ENCODE measurements around the gene NCL.
A peak's percentile ranks its signal among the peaks of the same experiment; 100 is the strongest.
"Not testable (repeated sequence)": the region's sequence is repeated elsewhere in the genome, so short reads cannot be mapped to it uniquely, and the experiment has no call there.

Gene NCL

DNA sequence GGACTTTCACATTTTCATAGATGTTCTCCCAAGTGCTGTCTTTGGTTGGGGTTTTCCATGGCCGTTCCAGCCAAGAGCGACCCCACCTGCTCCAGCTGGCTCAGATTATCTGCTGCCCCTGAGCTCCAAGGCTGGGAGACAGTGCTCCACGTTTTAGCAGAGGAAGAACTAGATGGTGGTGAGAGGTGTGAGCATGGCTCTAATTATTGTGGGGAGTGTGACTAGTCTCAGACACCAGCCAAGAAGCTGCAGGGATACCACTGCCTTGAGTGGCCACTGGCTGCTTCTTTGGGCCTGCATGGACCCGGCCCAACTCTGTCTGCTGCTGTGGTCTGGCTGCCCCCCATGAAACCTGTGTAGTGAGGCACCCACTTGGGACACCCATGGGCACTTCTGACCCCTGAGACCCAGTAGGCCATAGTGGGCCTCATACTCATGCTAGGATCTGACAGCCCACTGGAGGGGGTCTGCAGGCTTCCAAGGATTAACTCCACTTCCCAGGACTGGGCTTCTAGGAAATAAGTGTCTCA, 2.8 kb upstream of the NCL start:
- DNase-seq = no peak

DNA sequence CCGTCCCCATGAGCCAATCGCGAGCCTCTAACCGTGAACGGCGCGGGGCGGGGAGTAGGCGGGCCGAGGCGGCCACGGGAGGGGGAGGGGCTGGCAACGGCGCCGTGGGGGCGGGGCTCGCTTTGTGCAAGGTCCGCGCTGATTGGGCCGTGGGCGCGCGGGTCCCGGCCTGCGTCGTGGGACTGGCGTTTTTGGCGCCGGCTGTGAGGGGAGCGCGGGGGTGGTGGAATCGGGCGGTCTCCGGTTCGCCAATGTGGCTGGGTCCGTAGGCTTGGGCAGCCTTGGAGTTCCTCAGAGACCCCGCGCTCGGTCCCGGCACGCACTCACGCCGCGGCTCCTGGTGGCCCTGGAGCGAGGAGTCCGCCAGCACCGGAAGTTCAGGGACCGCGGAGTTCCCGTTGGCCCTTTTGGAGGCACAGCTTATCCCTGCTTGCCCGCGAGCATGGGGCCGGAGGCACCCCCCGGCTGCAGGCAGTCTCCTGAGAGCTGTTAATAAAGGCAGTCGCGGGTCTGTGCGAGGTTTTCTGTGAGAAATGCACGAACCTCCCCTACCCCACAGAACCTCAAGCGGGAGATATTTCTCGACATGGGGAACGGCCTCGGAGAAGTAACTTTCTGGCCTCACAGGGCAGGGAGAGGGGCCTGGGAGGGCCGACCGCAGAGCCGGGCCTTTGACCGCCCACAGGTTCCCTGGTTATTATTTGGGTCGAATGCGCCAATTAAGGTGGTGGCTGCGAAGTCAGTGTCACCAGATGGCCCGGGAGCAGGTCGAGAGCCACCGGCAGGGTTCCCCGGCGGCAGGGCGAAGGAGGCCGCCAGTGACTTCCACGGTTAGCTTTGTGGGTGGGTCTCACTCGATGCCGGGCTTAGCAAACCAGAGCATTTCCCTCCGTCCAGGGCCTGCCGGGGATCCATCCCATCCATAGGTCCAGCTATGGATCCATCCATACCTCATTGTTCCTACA, 574 bp upstream of the NCL start:
- DNase-seq = peak in 1 of 2 donors; percentile 98

DNA sequence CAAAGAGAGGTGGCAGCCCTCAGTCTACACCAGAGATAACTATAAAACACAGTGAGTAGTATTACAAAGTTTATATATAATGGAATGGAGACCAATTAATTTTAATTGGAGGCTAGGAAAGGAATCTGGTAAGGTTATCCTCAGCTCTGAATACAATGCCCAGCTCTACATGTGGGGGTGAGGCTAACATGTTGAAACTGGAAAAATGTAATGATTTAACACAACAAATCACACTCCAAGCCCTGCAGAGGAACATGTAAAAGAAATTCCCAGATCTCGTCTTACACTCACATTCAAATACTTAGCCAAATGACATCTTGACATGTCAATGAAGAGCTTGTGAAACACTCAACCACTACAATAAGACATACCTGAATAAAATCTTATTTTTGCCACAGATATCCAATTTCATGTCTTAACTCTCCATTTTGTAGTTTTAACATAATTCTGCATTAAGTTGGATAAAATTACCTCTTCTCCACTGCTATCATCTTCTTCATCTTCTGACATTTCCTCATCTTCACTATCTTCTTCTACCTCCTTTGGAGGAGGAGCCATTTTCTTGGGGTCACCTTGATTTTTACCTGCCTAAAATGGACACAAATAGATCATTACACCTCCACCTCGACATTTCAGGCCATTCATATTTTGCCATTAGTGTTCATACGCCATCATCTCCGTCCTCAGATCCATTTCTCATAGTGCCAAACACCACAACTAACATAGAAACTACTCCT, 1.4 kb downstream of the NCL start:
- no peak for DNase-seq

DNA sequence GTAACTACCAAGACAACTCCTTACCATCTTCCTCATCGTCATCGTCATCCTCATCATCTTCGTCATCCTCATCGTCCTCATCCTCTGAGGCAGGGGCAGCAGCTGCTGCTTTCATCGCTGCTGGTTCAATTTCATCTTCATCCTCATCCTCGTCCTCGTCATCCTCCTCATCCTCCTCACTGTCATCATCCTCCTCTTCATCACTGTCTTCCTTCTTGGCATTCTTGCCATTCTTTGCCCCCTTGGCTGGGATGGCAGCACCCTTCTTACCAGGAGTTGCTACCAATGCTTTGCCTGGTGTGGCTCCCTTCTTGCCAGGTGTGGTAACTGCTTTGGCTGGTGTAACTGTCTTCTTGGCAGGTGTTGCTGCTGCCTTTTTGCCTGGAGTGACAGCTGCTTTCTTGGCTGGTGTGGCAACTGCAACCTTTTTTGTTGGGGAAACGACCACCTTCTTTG, 2.7 kb downstream of the NCL start:
- DNase-seq = no peak

DNA sequence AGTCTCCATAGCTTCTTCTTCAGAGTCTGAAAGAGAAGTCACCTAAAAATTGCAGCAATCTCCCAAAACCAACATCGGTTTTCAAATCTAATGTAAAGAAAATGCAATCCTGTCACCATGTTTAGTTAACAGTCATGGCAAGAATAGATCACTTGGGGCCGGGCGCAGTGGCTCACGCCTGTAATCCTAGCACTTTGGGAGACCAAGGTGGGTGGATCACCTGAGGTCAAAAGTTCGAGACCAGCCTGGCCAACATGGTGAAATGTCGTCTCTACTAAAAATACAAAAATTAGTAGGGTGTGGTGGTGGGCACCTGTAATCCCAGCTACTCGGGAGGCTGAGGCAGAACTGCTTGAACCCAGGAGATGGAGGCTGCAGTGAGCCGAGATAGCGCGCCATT, 3.4 kb downstream of the NCL start:
- DNase-seq = not testable (repeated sequence)

DNA sequence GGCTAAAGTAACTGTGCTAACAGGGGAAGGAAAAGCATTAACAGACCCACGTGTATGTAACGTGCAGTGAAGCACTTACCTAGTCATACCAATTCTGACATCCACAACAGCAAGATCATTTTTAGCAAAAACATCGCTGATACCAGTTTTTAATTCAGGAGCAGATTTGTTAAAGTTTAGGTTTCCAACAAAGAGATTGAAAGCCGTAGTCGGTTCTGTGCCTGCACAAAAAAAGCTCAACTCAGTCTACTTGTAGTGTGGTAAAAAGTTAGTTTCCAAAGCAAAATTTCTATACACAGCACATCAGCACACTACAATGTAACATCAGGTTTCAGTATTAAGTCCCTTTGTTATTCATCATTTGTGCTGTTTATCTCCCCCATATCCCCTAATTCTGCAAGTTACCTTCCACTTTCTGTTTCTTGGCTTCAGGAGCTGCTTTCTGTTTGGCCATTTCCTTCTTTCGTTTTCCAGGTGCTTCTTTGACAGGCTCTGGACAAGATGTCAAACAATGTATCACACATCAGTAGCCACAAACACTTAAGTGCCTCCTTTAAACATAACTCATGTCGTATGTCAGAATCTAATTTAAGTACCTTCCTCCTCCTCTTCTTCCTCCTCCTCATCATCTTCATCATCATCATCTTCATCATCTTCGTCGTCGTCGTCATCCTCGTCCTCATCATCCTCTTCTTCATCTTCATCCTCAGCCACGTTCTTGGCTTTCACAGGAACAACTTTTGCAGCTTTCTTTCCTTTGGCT, 4.0 kb downstream of the NCL start:
- no peak for DNase-seq

DNA sequence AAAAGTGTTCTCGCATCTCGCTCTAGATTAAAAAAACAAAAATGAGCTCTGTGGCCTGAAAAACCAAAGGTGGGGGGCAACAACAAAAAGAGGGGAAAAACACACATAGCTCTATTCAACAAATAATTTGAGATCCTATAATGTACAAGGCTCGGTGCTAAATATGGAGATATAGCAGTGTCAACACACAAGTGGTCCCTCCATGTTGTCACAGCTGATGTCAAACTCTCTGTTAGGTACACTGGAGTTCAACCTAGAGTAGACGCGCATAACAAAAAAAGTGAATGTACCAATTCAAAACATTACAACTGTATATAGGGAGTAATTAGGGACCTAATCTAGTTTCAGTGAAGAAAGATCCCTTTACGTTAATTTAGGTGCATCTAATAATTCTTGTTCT, 5.9 kb downstream of the NCL start:
- DNase-seq = no peak

DNA sequence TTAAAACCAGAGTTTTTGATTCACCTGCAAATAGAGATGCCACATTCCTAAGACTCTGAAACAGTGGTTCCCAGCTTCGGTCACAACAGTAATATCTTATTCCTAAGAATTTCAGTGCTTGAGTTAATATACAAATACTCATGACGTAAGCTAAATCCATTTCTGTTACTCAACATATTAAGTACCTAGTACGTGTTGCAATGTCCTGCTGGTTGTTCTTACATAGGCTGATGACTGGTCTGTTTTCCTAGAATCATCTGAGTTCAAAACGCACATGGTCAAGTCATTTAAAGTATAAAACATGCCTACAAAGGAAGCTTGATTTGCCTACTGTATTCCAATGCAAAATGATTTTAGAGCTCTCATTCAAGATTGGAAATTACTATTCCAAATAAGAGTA, 7.2 kb downstream of the NCL start:
- DNase-seq = peak in 1 of 2 donors; percentile 22

DNA sequence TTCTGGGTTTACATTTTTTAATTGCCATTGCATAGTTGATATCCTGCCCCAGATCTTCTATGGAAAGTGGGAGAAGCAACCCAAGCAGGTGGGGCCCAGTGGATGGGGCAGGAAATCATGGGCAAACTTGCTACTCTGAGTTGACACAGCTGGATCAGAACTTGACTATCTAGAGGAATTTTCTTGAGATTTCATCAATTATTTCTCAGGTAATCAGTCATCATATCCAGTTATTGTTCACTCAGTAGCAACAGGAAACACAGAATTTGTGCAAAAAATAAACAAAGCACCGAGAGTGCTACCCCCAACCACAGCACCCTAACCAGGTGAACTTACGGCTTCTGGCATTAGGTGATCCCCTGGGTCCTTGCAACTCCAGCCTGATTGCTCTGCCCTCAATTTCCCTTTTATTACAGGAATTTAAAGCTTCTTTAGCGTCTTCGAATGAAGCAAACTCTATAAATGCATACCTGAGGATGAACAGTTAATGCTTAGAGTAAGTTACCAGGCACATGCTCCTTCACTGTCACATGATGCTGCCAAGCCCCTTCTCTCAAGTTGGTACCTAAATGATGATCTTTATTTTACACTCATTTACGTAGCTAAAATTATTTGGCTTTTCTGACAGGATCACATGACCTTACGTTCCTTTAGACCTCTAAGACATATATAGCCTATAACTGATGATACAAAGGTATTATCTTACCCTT, 7.8 kb downstream of the NCL start:
- DNase-seq = no peak

DNA sequence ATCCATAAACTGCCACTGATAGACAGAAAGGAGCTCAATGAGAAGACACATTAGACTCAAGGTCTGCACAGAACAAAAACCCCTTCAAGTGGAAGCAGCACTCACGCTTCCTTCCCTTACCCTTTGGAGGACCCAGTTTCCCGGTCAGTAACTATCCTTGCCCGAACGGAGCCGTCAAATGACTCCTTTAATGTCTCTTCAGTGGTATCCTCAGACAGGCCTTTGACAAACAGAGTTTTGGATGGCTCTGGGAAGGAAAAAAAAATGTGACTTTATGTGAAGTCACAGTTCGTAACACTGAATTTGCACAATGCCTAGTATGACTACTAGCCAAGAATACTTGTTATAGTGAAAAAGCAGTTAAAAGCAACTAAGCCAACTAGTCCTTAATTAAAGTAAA, 8.4 kb downstream of the NCL start:
- no peak for DNase-seq

DNA sequence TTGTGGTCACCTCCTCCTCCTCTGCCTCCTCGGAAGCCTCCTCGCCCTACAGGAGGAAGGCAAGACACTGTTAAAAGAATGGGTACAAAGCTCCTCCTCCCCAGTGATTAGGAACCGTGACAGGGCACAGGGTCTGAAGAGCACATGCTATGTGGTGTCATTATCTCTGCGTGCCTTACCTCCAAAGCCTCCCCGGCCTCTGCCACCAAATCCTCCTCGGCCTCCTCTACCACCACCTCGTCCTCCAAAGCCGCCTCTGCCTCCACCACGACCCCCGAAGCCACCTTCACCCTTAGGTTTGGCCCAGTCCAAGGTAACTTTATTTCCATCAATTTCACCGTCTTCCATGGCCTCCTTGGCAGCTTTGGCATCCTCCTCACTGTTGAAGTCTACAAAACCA, 9.1 kb downstream of the NCL start:
- no peak for DNase-seq

DNA sequence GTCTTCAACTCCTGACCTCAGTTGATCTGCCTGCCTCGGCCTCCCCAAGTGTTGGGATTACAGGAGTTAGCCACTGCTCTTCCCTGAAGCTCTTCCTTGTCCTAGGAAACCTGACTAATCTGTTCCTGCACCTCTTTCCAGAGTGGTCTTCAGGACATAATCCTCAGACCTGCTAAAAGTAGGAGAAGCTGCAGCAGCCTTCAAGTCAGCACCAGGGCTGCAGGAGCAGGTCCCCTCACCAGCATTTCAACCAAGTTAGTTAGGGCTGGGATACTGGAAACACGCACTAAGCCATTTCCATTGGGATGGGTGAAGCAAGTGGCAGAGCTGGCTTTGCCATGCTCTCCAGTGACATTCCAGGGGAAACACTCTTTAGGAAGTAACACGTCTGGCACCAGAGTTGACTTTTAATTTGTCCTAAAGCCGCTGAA, 9.9 kb downstream of the NCL start:
- no peak for DNase-seq

DNA sequence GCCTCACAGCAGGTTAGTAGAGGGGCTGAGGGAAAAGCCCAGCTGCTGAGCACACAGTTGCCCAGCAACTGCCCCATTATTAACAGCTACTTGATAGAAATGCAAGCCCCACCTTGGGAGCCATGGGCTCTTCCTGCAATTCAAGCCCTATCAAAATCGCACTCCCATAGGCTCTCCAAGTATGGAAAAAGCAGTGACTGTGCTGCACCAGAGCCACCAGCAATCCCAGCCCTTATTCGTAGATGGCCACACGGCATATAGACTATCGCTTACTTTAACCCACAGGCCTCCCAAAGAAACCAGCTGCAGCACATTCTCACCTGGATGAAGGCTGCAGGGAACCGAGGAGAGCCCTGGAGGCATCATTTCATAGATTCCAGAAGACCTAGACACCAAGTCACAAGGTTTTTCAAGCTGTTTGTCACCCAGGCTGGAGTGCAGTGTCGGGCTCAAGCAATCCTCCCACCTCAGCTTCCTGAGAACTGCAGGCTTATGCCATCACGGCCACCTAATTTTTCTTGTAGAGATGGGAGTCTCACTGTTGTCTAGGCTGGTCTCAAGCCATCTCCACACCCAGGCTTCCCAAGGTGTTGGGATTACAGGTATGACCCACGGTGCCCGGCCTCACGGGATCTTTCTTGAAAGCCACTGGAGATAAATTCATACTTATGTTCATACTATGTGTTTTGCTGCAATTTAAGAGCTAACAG, 11.3 kb downstream of the NCL start:
- DNase-seq = no peak

DNA sequence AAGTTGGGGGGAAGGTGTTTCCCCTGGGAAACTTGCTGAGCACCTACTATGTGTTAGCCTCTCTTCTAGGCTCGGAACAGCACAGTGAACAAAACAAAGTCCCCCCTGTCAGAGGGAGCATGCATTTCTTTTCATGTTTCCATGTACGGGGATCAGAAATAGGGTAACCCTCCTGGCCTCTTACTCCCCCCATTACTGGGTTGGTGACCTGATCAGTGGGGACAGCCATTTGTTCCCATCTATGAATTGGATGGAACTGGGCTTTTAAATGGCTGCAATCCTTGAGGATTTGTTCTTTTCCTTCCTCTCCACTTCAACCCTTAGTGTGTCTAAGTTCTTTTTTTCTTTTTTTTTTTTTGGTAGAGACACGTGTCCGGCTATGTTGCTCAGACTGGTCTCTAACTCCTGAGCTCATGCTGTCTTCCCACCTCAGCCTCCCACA, 13.7 kb downstream of the NCL start:
- DNase-seq = peak in 1 of 2 donors; percentile 27

DNA sequence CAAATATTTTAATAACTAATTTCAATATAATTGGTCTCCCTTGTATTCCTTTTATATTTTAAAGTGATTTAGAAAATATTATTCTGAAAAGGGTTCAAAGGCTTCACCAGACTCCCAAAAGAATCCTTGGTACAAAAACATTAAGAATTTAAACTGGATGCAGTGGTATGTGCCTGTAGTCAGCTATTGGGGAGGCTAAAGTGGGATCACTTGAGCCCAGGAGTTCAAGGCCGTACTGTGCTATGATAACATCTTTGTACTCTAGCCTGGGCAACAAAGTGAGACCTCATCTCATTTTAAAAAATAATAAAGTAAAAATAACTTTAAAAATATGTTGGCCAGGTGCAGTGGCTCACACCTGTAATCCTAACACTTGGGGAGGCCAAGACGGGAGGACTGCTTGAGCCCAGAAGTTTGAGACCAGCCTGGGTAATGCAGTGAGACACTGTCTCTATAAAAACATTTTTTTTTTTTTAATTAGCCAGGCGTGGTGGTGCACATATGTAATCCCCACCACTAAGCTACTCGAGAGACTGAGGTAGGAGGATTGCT, 14.7 kb downstream of the NCL start:
- DNase-seq = no peak

DNA sequence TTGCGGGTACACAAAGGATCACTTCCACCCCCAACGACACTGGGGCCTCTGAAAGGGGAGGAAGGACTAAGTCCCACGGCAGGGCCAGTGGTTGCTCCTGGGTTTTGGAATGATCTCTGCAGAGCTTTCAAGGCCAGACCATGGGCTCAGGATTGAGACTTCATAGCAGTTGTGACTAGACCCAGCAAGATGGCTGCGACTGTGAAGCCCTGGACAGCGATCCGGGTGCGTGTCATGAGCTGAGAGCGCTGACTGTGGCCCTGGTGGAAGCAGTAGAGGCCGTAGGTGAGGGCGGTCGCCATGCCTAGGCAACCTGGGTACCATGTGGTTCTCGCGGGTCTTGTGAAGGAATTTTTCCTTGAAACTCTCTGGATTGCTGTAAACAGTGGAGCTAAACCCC, 27.3 kb downstream of the NCL start:
- no peak for DNase-seq

DNA sequence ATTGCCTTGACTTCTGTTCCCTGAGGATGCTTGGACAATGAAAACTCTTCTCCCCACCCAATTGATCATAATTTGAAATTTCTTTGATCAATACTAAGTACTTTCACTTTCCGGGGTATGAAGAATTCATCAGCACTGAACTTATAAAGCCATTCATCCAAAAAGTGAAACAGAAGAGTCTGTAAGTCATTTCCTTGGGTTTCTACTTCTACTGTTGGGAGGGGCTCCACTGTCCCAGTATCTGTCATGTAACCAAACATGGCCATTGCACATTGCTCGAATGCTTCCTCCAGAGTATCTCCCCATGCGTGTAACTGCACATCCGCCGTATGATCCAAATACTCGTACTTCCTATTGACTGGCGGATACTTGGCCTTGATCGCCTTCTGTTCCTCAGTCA, 30.3 kb downstream of the NCL start:
- DNase-seq = no peak

DNA sequence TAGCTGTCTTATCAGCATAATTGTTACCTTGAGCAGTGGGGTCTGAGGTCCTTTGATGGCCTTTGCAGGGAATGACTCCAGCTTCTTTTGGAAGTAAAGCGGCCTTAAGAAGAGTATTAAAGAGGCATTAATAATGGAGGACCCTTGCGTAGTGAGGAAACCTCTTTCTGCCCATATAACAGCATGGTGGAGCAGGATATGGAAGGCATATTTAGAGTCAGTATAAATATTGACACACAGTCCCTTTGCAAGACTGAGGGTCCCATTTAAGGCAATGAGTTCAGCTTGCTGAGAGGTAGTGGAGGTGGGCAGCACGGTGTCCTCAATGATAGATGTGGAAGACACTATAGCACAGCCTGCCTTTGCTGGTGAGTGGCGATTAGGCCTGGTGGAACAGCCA, 32.7 kb downstream of the NCL start:
- no peak for DNase-seq

DNA sequence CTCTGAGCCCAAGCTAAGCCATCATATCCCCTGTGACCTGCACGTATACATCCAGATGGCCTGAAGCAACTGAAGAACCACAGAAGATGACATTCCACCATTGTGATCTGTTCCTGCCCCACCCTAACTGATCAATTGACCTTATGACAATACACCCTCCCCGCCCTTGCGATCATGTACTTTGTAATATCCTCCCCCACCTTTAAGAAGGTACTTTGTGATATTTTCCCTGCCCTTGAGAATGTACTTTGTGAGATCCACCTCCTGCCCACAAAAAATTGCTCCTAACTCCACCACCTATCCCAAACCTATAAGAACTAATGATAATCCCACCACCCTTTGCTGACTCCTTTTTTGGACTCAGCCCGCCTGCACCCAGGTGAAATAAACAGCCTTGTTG, 33.8 kb downstream of the NCL start:
- not testable (repeated sequence) for DNase-seq

DNA sequence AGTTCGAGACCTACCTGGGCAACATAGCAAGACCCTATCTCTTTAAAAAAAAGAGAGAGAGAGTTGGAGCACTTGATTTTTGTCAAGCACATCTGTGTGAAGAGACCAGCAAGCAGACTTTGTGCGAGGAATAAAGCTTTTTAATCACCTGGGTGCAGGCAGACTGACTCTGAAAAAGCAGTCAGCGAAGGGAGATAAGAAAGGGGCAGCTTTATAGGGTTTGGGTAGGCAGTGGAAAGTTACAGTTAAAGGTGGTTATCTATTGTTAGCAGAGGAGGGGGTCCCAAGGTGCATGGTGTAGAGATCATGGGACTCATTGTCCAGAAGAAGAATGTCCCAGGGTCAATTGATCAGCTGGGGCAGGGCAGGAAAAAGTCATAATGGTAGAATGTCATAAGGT, 34.4 kb downstream of the NCL start:
- no peak for DNase-seq

DNA sequence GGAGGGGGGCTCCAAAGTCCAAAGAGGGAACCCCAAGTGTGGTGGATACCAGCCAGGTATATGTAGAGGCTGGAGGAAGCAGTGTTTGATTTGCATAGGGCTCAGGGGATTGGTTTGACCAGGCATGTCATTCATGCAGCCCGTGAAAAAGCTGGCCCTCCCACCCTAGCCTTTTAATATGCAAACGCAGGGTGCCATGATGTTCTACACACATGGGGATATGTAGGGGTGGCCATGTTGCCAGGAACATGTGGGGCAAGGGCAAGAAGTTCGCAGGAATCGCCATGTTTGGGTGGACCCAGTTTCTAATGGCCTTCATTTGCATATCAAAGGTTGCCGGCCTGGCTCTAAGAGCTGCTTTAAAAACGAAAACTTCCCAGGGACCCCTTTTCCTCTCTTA, 35.1 kb downstream of the NCL start:
- no peak for DNase-seq
